H9 (cell line): Measurements from ENCODE around the gene MCU. TPM values are rescaled to one million over a fixed set of nuclear protein-coding genes. Genes with fewer than 3 reads are reported as not detected.

ENCODE experiments used
- DNase-seq: peaks from one replicate; pipeline ENCODE4 v3.0.0-alpha.2; 2017
- H2AFZ ChIP-seq: one replicate; pipeline ENCODE4 v1.6.1; 2013; ENCODE audit warnings: mild to moderate bottlenecking, low read length, control low read depth, moderate library complexity
- H2AK5ac ChIP-seq: 2 replicates; pipeline ENCODE4 v1.6.1; 2013; ENCODE audit warnings: low read length, control low read depth, mixed read lengths; ENCODE audit not compliant: insufficient read length
- H2BK120ac ChIP-seq: one replicate; pipeline ENCODE4 v1.6.1; 2013; ENCODE audit warnings: low read depth, mild to moderate bottlenecking, low read length, control low read depth, inconsistent platforms; ENCODE audit not compliant: poor library complexity, severe bottlenecking
- H2BK12ac ChIP-seq: 2 replicates; pipeline ENCODE4 v1.6.1; 2013; ENCODE audit warnings: low read length, control low read depth, mixed read lengths, low read depth; ENCODE audit not compliant: insufficient read length
- H2BK15ac ChIP-seq: 2 replicates; pipeline ENCODE4 v1.6.1; 2013; ENCODE audit warnings: low read depth, low read length, control low read depth
- H2BK20ac ChIP-seq: one replicate; pipeline ENCODE4 v1.6.1; 2013; ENCODE audit warnings: low read depth, mild to moderate bottlenecking, low read length, control low read depth, inconsistent platforms; ENCODE audit not compliant: poor library complexity, severe bottlenecking
- H2BK5ac ChIP-seq: 2 replicates; pipeline ENCODE4 v1.6.1; 2013; ENCODE audit warnings: low read length, control low read depth, mixed read lengths; ENCODE audit not compliant: insufficient read length
- H3K14ac ChIP-seq: 2 replicates; pipeline ENCODE4 v1.6.1; 2013; ENCODE audit warnings: low read length, control low read depth; ENCODE audit not compliant: insufficient read depth
- H3K18ac ChIP-seq: 2 replicates; pipeline ENCODE4 v1.6.1; 2013; ENCODE audit warnings: low read depth, mild to moderate bottlenecking, mixed read lengths, low read length, control low read depth; ENCODE audit not compliant: insufficient read length
- H3K23ac ChIP-seq: 2 replicates; pipeline ENCODE4 v1.6.1; 2013; ENCODE audit warnings: low read length, control low read depth, mixed read lengths, low read depth; ENCODE audit not compliant: insufficient read length
- H3K23me2 ChIP-seq: 2 replicates; pipeline ENCODE4 v1.6.1; 2013; ENCODE audit warnings: low read depth, mild to moderate bottlenecking, mixed read lengths, low read length, control low read depth; ENCODE audit not compliant: insufficient read length, poor library complexity, severe bottlenecking
- H3K27ac ChIP-seq: 2 replicates; pipeline ENCODE4 v1.5.1; 2013; ENCODE audit warnings: low read length, control low read depth, mixed read lengths, low read depth; ENCODE audit not compliant: insufficient read length
- H3K27me3 ChIP-seq: 2 replicates; pipeline ENCODE4 v1.6.1; 2013; ENCODE audit warnings: low read length, control low read depth, inconsistent platforms; ENCODE audit not compliant: insufficient read depth
- H3K4ac ChIP-seq: 2 replicates; pipeline ENCODE4 v1.6.1; 2013; ENCODE audit warnings: low read depth, mild to moderate bottlenecking, control low read depth, inconsistent platforms, low read length, moderate library complexity
- H3K4me1 ChIP-seq: 2 replicates; pipeline ENCODE4 v1.6.1; 2013; ENCODE audit warnings: low read length, control low read depth, inconsistent platforms; ENCODE audit not compliant: insufficient read depth
- H3K4me2 ChIP-seq: 2 replicates; pipeline ENCODE4 v1.6.1; 2013; ENCODE audit warnings: low read length, control low read depth, mixed read lengths; ENCODE audit not compliant: insufficient read length, insufficient read depth
- H3K56ac ChIP-seq: 2 replicates; pipeline ENCODE4 v1.6.1; 2013; ENCODE audit warnings: low read depth, mild to moderate bottlenecking, mixed read lengths, low read length, control low read depth; ENCODE audit not compliant: insufficient read length
- H3K79me1 ChIP-seq: 2 replicates; pipeline ENCODE4 v1.6.1; 2013; ENCODE audit warnings: low read depth, mild to moderate bottlenecking, moderate library complexity, low read length, control low read depth, inconsistent platforms; ENCODE audit not compliant: insufficient read depth, poor library complexity, severe bottlenecking
- H3K79me2 ChIP-seq: 2 replicates; pipeline ENCODE4 v1.6.1; 2013; ENCODE audit warnings: low read length, control low read depth, inconsistent platforms; ENCODE audit not compliant: insufficient read depth
- H3K9ac ChIP-seq: 2 replicates; pipeline ENCODE4 v1.6.1; 2013; ENCODE audit warnings: low read length, control low read depth, mixed read lengths; ENCODE audit not compliant: insufficient read length; ENCODE audit errors: extremely low read depth
- H3K9me3 ChIP-seq: one replicate; pipeline ENCODE4 v1.6.1; 2013; ENCODE audit warnings: low read depth, low read length, inconsistent platforms; ENCODE audit not compliant: control insufficient read depth
- H3T11ph ChIP-seq: one replicate; pipeline ENCODE4 v1.6.1; 2013; ENCODE audit warnings: mild to moderate bottlenecking, low read length, control low read depth, inconsistent platforms
- H4K20me1 ChIP-seq: one replicate; pipeline ENCODE4 v1.6.1; 2013; ENCODE audit not compliant: control insufficient read depth, insufficient read length, insufficient read depth
- H4K5ac ChIP-seq: 2 replicates; pipeline ENCODE4 v1.6.1; 2013; ENCODE audit warnings: low read depth, mild to moderate bottlenecking, mixed read lengths, low read length, control low read depth; ENCODE audit not compliant: insufficient read length
- H4K8ac ChIP-seq: replicated peaks from 2 replicates; pipeline ENCODE4 v1.6.1; 2013; ENCODE audit warnings: low read length, control low read depth, mixed read lengths, low read depth; ENCODE audit not compliant: insufficient read length
- H4K91ac ChIP-seq: 2 replicates; pipeline ENCODE4 v1.6.1; 2013; ENCODE audit warnings: low read depth, mild to moderate bottlenecking, moderate library complexity, mixed read lengths, low read length, control low read depth; ENCODE audit not compliant: insufficient read length
- H3K27ac Mint-ChIP-seq, 3 experiments: 2 replicates in 2 of 3; 3 replicates in 1 of 3; pipeline ENCODE4 v1.8.0; 2020 to 2021; ENCODE audit warnings: mixed read lengths in 3 of 3, mild to moderate bottlenecking in 1 of 3, moderate library complexity in 1 of 3
- H3K27me3 Mint-ChIP-seq: 2 replicates; pipeline ENCODE4 v1.8.0; 2021; ENCODE audit warnings: low read depth, mild to moderate bottlenecking, moderate library complexity, mixed read lengths
- H3K36me3 Mint-ChIP-seq, 3 experiments: 2 replicates in 2 of 3; 3 replicates in 1 of 3; pipeline ENCODE4 v1.8.0; 2020 to 2021; ENCODE audit warnings: low read depth in 3 of 3, mixed read lengths in 3 of 3; ENCODE audit not compliant: insufficient read depth in 1 of 3
- H3K4me1 Mint-ChIP-seq, 2 experiments: 2 replicates each; pipeline ENCODE4 v1.8.0; 2020; ENCODE audit warnings: mixed read lengths in 2 of 2
- H3K4me3 Mint-ChIP-seq, 2 experiments: 2 replicates in 1 of 2; 3 replicates in 1 of 2; pipeline ENCODE4 v1.8.0; 2020 to 2021; ENCODE audit warnings: mild to moderate bottlenecking in 2 of 2, mixed read lengths in 2 of 2, moderate library complexity in 1 of 2
- H3K9me3 Mint-ChIP-seq, 2 experiments: 2 replicates in 1 of 2; 3 replicates in 1 of 2; pipeline ENCODE4 v1.8.0; 2020; ENCODE audit warnings: mild to moderate bottlenecking in 2 of 2, mixed read lengths in 2 of 2, moderate library complexity in 1 of 2
- CTCF ChIP-seq: fragments of 200-600 bp; sonication (generic); conservative IDR thresholded peaks from 3 replicates; pipeline ENCODE4 v1.8.0; 2021; ENCODE audit warnings: antibody characterized with exemption, mild to moderate bottlenecking
- WGBS: extraction: QIAGEN DNeasy Blood & Tissue Kit; methylation state at CpG from one replicate; pipeline ENCODE4 v1.1.7; 2013; ENCODE audit warnings: missing lambda C conversion rate, low lambda C conversion rate, mixed read lengths; ENCODE audit not compliant: insufficient read length; ENCODE audit errors: extremely low coverage; 5-methylcytosine and 5-hydroxymethylcytosine counted together
- total RNA-seq: library from RNA; stranded (reverse); gene quantifications from 2 replicates; pipeline ENCODE4 v1.2.1, GENCODE V29; 2021

MCU gene
- total RNA-seq, 1 experiment from 2014 or later = 36.6 TPM

- H3K4ac ChIP-seq = no peak overlapping the region
- no peak overlapping the region for H3T11ph ChIP-seq
- no peak overlapping the region for H2BK15ac ChIP-seq
- no peaks in the 10 kb centered on the region for H3K27me3 ChIP-seq
- no peak for TF ChIP-seq CTCF
- no peak overlapping the region for H2BK20ac ChIP-seq
- no peak overlapping the region for H2AK5ac ChIP-seq
- H3K27ac ChIP-seq = no peak overlapping the region
- Mint-ChIP-seq H3K4me3 (no peak overlapping the region), H3K27ac (no peak overlapping the region), H3K27me3 (no peaks in the 10 kb centered on the region), H3K4me1 (peaks cover 12 to 13% of the 10 kb centered on the region in 2 experiments; a peak in 3 of 4 replicates), H3K36me3 (no peaks in the 10 kb centered on the region), H3K9me3 (no peaks in the 10 kb centered on the region)
- no peak overlapping the region for H3K9ac ChIP-seq
- no peak overlapping the region for H2BK120ac ChIP-seq
- no peak overlapping the region for H2BK12ac ChIP-seq
- no peak overlapping the region for H3K56ac ChIP-seq
- no peaks in the 10 kb centered on the region for H3K9me3 ChIP-seq
- no CpG with 5 or more reads among the region's 6 CpGs for WGBS
- no peak overlapping the region for H3K4me2 ChIP-seq
- H2BK5ac ChIP-seq = no peak overlapping the region
- H4K20me1 ChIP-seq = no peaks in the 10 kb centered on the region
- H4K91ac ChIP-seq = no peak overlapping the region
- no peak overlapping the region for H4K8ac ChIP-seq
- DNase-seq = no peak
- H3K23me2 ChIP-seq = no peaks in the 10 kb centered on the region
- H3K79me2 ChIP-seq = no peaks in the 10 kb centered on the region
- no peaks in the 10 kb centered on the region for H3K79me1 ChIP-seq
- H4K5ac ChIP-seq = no peak overlapping the region
- no peaks in the 10 kb centered on the region for H3K4me1 ChIP-seq
- H3K18ac ChIP-seq = no peak overlapping the region
- H3K14ac ChIP-seq = no peak overlapping the region
- peak overlapping the region; percentile 64 for H2AFZ ChIP-seq
- H3K23ac ChIP-seq = no peak overlapping the region
Measured at GRCh38 chr10:72687035-72687434, 4.9 kb upstream of the MCU start.
